H1 (cell line): ENCODE measurements around the gene RNF123. TPM values are rescaled to one million over a fixed set of nuclear protein-coding genes. Genes with fewer than 3 reads are reported as not detected.

Source experiments
- E2F6 ChIP-seq: IDR thresholded peaks from 2 replicates; pipeline ENCODE4 v1.6.1; 2012; ENCODE audit warnings: inconsistent platforms
- KDM4A ChIP-seq: IDR thresholded peaks from one replicate; pipeline ENCODE4 v1.7.1; 2012; ENCODE audit warnings: low read depth, mild to moderate bottlenecking, moderate library complexity, low read length, inconsistent platforms; ENCODE audit not compliant: severe bottlenecking
- MAFK ChIP-seq: IDR thresholded peaks from 2 replicates; pipeline ENCODE4 v1.6.1; 2012; ENCODE audit warnings: low read depth, mild to moderate bottlenecking, improper control_type of control experiment, low read length
- RFX5 ChIP-seq: IDR thresholded peaks from 2 replicates; pipeline ENCODE4 v1.6.1; 2011; ENCODE audit warnings: low read depth, low read length, improper control_type of control experiment, borderline replicate concordance
- SIRT6 ChIP-seq: IDR thresholded peaks from one replicate; pipeline ENCODE4 v1.7.1; 2012; ENCODE audit warnings: low read length, inconsistent platforms
- SP4 ChIP-seq: IDR thresholded peaks from 2 replicates; pipeline ENCODE4 v1.6.1; 2012; ENCODE audit warnings: low read length, inconsistent platforms
- SUZ12 ChIP-seq: fragments of 200-600 bp; sonication (generic); IDR thresholded peaks from 2 replicates; pipeline ENCODE4 v1.6.1; 2012; ENCODE audit warnings: mild to moderate bottlenecking, inconsistent platforms, low read length, moderate library complexity, mixed read lengths
- TBP ChIP-seq: IDR thresholded peaks from 2 replicates; pipeline ENCODE4 v1.6.1; 2011; ENCODE audit warnings: low read depth, low read length, improper control_type of control experiment
- polyA plus RNA-seq, 7 experiments: library from polyadenylated mRNA; depleted of rRNA in 3 of 7; stranded (reverse) in 5 of 7; unstranded in 2 of 7; fragments of >200 nt in 5 of 7; fragments of 200-250 nt in 2 of 7; gene quantifications; 1 replicate in 5 of 7; 2 replicates in 1 of 7; 4 replicates in 1 of 7; pipeline versions ENCODE4 v1.2.1 to v1.2.3, GENCODE V29; 2011 to 2013; ENCODE audit warnings: missing spikeins in 2 of 7, mixed read lengths in 2 of 7
- total RNA-seq: library from RNA; stranded (reverse); fragmentation: NEBNext Ultra II Directional; extraction: Animal tissue kit (Norgen Biotek cat#: 25700); gene quantifications from 2 replicates; pipeline ENCODE4 v1.2.1, GENCODE V29; 2021

Gene RNF123
- total and polyA plus RNA-seq, 2 of the 8 experiments (the other 6 are each of a cell fraction or from before 2014, with no cell fraction given): 30.5 to 57.7 TPM

DNA sequence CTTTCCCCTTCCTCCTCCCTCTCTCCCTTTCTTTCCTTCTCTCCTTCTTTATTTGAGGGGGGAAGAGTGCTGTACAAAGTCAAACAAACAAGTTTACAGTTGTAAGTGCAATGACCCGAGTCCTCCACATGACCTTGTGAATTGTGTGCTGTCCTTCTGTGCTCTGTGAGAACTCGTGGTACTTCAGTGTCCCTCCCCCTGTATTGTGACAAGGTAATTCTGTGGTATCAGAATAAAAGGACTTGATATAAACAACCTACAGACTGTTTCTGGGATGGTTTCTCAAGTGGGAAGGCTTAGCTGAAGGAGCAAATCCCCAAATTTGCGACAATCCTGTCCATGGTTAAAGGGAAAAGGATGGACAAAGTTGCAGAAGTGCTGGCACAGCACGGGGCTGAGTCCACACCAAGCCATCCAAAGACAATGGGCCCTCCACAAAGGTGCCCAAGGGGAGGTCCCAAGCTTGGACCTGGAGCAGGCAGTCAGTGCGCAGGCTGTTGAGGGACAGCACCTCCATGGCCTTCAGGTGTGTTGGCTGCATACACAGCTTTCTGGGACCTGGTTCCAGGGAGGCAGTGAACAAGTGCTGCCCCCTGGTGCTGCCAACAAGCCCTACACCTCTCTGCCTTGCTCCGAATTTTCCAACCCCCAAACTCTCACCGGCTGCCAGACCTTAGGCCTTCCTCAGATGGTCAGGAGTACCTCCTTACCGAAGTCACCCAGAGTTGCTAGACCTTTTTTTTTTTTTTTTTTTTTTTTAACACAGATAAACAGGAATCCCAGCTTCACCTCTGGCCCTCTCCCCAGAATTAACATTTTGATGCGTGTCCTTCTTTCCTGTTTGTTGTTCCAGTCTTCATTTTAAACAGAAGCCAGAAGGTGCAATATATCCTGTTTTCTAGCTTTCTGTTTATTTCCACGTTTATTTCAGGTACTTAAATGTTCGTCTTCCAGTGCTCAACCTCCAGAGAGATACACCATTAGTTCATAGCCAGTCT is 17.8 kb upstream of the RNF123 start (continued):
- no peak for TF ChIP-seq SUZ12
- no peak for TF ChIP-seq KDM4A
- TF ChIP-seq SIRT6: no peak
- TF ChIP-seq RFX5: no peak
- no peak for TF ChIP-seq SP4
- no peak for TF ChIP-seq E2F6
- peak; percentile 31; the same call in 1 of the 2 replicates for TF ChIP-seq TBP
- TF ChIP-seq MAFK: no peak
